Adrenal gland (tissue), 12 donors: ENCODE measurements around the gene CRHBP. TPM values are rescaled to one million over a fixed set of nuclear protein-coding genes. Genes with fewer than 3 reads are reported as not detected.

Experiments used
- DNase-seq, 7 donors: peaks; one replicate each; pipeline ENCODE4 v3.0.0-alpha.2; 2019 to 2020
- H3K27ac ChIP-seq, 5 donors: fragments of 200-600 bp; sonication (generic) in 4 of 5; 1 replicate in 3 of 5; 2 replicates in 2 of 5; pipeline versions ENCODE4 v1.5.1 to v1.8.0; 2016 to 2020; ENCODE audit warnings: mild to moderate bottlenecking in 1 of 5
- H3K27me3 ChIP-seq: fragments of 200-600 bp; 2 replicates; pipeline ENCODE4 v1.8.0; 2021
- H3K36me3 ChIP-seq, 2 donors: fragments of 200-600 bp; replicated peaks in 1 of 2; 1 replicate in 1 of 2; 2 replicates in 1 of 2; pipeline versions ENCODE4 v1.5.1 to v1.8.0; 2018 to 2022
- H3K4me1 ChIP-seq, 2 donors: fragments of 200-600 bp; replicated peaks in 1 of 2; 1 replicate in 1 of 2; 2 replicates in 1 of 2; pipeline versions ENCODE4 v1.5.1 to v1.8.0; 2018 to 2021
- H3K4me3 ChIP-seq, 4 donors: fragments of 200-600 bp; sonication (generic) in 3 of 4; one replicate each; pipeline ENCODE4 v1.5.1; 2016 to 2018
- H3K9me3 ChIP-seq, 3 donors: fragments of 200-600 bp; sonication (generic) in 1 of 3; replicated peaks in 1 of 3; 1 replicate in 2 of 3; 2 replicates in 1 of 3; pipeline versions ENCODE4 v1.5.1 to v1.8.0; 2016 to 2021
- CTCF ChIP-seq, 6 experiments: fragments of 450-650 bp in 4 of 6; fragments of 200-600 bp in 2 of 6; sonication (generic) in 1 of 6; IDR thresholded peaks; 1 replicate in 5 of 6; 2 replicates in 1 of 6; pipeline versions ENCODE4 v1.5.1 to v1.8.0; 2016 to 2021; ENCODE audit warnings: antibody characterized with exemption in 6 of 6, mild to moderate bottlenecking in 2 of 6, moderate library complexity in 1 of 6
- POLR2A ChIP-seq, 2 donors: fragments of 450-650 bp; IDR thresholded peaks; one replicate each; pipeline ENCODE4 v1.6.1; 2017; ENCODE audit warnings: antibody characterized with exemption in 2 of 2, mild to moderate bottlenecking in 2 of 2, moderate library complexity in 1 of 2
- WGBS, 4 donors: extraction: QIAGEN DNeasy Blood & Tissue Kit in 2 of 4; methylation state at CpG; one replicate each; pipeline versions ENCODE4 v1.1.5 to v1.1.7; 2013 to 2017; 5-methylcytosine and 5-hydroxymethylcytosine counted together
- intact Hi-C, 2 donors: fragments of 100-400 bp; cut with DNase I; formaldehyde crosslinking; loops; one replicate each; pipeline versions ENCODE4 v1.14.1 to v1.15.0; 2022 to 2023
- polyA plus RNA-seq, 3 donors: library from polyadenylated mRNA; stranded (reverse); fragments of 200-250 nt in 2 of 3; fragments of 350-450 nt in 1 of 3; fragmentation: Illumina TruSeq in 1 of 3; extraction: RNeasy Lipid Tissue Mini Kit (QIAGEN cat#74804) in 1 of 3; gene quantifications; one replicate each; pipeline ENCODE4 v1.2.3, GENCODE V29; 2013 to 2014
- total RNA-seq, 9 donors: library from RNA; depleted of rRNA in 4 of 9; stranded (reverse); fragments of >200 nt in 4 of 9; fragments of 120-200 nt in 1 of 9; fragmentation: NEBNext Ultra II Directional in 1 of 9; extraction: Animal tissue kit (Norgen Biotek cat#: 25700) in 1 of 9; gene quantifications; one replicate each; pipeline versions ENCODE4 v1.1.0 to v1.2.4, GENCODE V29; 2013 to 2023
- donor health status: healthy with polysubstance abuse.
- donor health status: Bipolar disorder and iron deficiency.
- donor health status: DM: yes; HTN: yes; CAD: no.
- donor health status: DM: no; HTN: no; CAD: no.
- donor health status: DM: no; HTN: no; CAD: no.
- donor health status: DM: yes; HTN: yes; CAD: no.

The CRHBP gene
- total and polyA plus RNA-seq, 12 donors, result 13.4 to 64.1 (median 23.7) TPM

GRCh38 chr5:76918539-76918938 lies 34.3 kb upstream of the CRHBP start:
- no peak for DNase-seq
- WGBS, 4 donors, result 84 to 93% (median 86%) methylated on average over 3 of the region's 3 CpGs
- TF ChIP-seq CTCF (IDR thresholded peaks at IDR 0.05) (no peak), POLR2A (IDR thresholded peaks at IDR 0.05) (no peak)
- Histone ChIP-seq H3K36me3 (no peaks in the 10 kb centered on the region), H3K9me3 (no peaks in the 10 kb centered on the region), H3K27me3 (no peaks in the 10 kb centered on the region), H3K4me1 (no peaks in the 10 kb centered on the region), H3K4me3 (no peak overlapping the region), H3K27ac (no peak overlapping the region)
- intact Hi-C loops, result no loop called here

- DNase-seq, result no peak
- H3K27ac ChIP-seq, result no peak overlapping the region
- no peak overlapping the region for H3K4me3 ChIP-seq
- intact Hi-C loops, result no loop called here
- no peaks in the 10 kb centered on the region for H3K36me3 ChIP-seq
- no peaks in the 10 kb centered on the region for H3K4me1 ChIP-seq
- H3K9me3 ChIP-seq, result no peaks in the 10 kb centered on the region
- no peaks in the 10 kb centered on the region for H3K27me3 ChIP-seq
- WGBS, 4 donors, result 60 to 66% (median 64%) methylated on average over 4 of the region's 4 CpGs
- no peak for TF ChIP-seq POLR2A (IDR thresholded peaks at IDR 0.05)
- no peak for TF ChIP-seq CTCF (IDR thresholded peaks at IDR 0.05)
Observed at GRCh38 chr5:76920491-76920890, 32.4 kb upstream of the CRHBP start.

- intact Hi-C loops, result no loop called here
- no peaks in the 10 kb centered on the region for H3K36me3 ChIP-seq
- DNase-seq, result no peak
- H3K4me3 ChIP-seq, result no peak overlapping the region
- no peaks in the 10 kb centered on the region for H3K27me3 ChIP-seq
- TF ChIP-seq CTCF (IDR thresholded peaks at IDR 0.05) (no peak), POLR2A (IDR thresholded peaks at IDR 0.05) (no peak)
- H3K4me1 ChIP-seq, result no peaks in the 10 kb centered on the region
- no peak overlapping the region for H3K27ac ChIP-seq
- no peaks in the 10 kb centered on the region for H3K9me3 ChIP-seq
- 50 to 60% (median 58%) methylated on average over 6 of the region's 6 CpGs for whole genome bisulfite sequencing, 4 donors
Observed at GRCh38 chr5:76926329-76927105, 26.3 kb upstream of the CRHBP start.

GRCh38 chr5:76927961-76928360 lies 24.9 kb upstream of the CRHBP start:
- Histone ChIP-seq H3K4me1 (no peaks in the 10 kb centered on the region), H3K9me3 (no peaks in the 10 kb centered on the region), H3K27ac (no peak overlapping the region), H3K36me3 (no peaks in the 10 kb centered on the region), H3K27me3 (no peaks in the 10 kb centered on the region), H3K4me3 (no peak overlapping the region)
- TF ChIP-seq POLR2A (IDR thresholded peaks at IDR 0.05) (no peak), CTCF (IDR thresholded peaks at IDR 0.05) (no peak)
- WGBS, 4 donors, result 80 to 87% (median 83%) methylated on average over 4 of the region's 4 CpGs
- intact Hi-C loops, result no loop called here
- no peak for DNase-seq
